GM23338 (cell line): ENCODE data around the gene TCN2.

Source experiments
- CREB1 ChIP-seq: fragments of 250-450 bp; sonication (Bioruptor Pico); IDR thresholded peaks from 2 replicates; pipeline ENCODE4 v1.5.0; 2020; ENCODE audit warnings: low read depth, mild to moderate bottlenecking, moderate library complexity
- EZH2 ChIP-seq: fragments of 200-600 bp; sonication (generic); IDR thresholded peaks from one replicate; pipeline ENCODE4 v1.8.0; 2017; ENCODE audit warnings: antibody characterized with exemption, mild to moderate bottlenecking, low read depth; ENCODE audit not compliant: unreplicated experiment
- EZH2phosphoT487 ChIP-seq: fragments of 200-600 bp; sonication (generic); IDR thresholded peaks from one replicate; pipeline ENCODE4 v1.8.1; 2018; ENCODE audit warnings: antibody characterized with exemption; ENCODE audit not compliant: unreplicated experiment
- JUNB ChIP-seq: IDR thresholded peaks from one replicate; pipeline ENCODE4 v1.6.1; 2016; ENCODE audit warnings: antibody characterized with exemption; ENCODE audit not compliant: unreplicated experiment
- POLR2AphosphoS5 ChIP-seq: IDR thresholded peaks from 2 replicates; pipeline ENCODE4 v1.6.1; 2016; ENCODE audit warnings: antibody characterized with exemption, low read depth
- TF ChIP-seq, protein P1 (sequence below), 2 experiments: fragments of 200-600 bp in 1 of 2; sonication (generic) in 1 of 2; conservative IDR thresholded peaks; 2 replicates each; pipeline versions ENCODE4 v1.5.1 to v1.6.1; 2016 to 2017; ENCODE audit warnings: antibody characterized with exemption in 2 of 2, low read depth in 2 of 2, mild to moderate bottlenecking in 2 of 2, moderate library complexity in 1 of 2
- TF ChIP-seq, protein P2 (sequence below): IDR thresholded peaks from one replicate; pipeline ENCODE4 v1.6.1; 2018; ENCODE audit warnings: antibody characterized with exemption; ENCODE audit not compliant: unreplicated experiment
- TF ChIP-seq, protein P3 (sequence below): fragments of 250-450 bp; sonication (Bioruptor Pico); IDR thresholded peaks from 2 replicates; pipeline ENCODE4 v1.5.0; 2020; ENCODE audit warnings: mild to moderate bottlenecking, moderate library complexity

DNA sequence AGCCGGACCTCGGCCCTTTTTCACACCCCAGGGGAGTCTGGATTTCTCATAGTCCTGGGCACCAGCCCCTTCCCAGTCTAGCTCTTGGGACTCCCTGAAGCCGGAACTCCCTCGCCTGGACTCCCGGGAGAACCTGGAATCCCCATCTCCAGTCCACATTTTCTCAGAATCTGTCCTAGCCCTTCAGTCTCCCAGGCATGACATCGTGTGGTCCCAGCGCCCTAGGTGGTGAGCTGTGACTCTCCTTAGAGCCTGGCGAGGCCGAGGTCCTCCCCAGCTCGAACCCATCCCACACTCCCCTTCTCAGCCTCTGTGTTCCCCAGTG is 61.4 kb downstream of the TCN2 start:
- TF ChIP-seq, protein P1, sequence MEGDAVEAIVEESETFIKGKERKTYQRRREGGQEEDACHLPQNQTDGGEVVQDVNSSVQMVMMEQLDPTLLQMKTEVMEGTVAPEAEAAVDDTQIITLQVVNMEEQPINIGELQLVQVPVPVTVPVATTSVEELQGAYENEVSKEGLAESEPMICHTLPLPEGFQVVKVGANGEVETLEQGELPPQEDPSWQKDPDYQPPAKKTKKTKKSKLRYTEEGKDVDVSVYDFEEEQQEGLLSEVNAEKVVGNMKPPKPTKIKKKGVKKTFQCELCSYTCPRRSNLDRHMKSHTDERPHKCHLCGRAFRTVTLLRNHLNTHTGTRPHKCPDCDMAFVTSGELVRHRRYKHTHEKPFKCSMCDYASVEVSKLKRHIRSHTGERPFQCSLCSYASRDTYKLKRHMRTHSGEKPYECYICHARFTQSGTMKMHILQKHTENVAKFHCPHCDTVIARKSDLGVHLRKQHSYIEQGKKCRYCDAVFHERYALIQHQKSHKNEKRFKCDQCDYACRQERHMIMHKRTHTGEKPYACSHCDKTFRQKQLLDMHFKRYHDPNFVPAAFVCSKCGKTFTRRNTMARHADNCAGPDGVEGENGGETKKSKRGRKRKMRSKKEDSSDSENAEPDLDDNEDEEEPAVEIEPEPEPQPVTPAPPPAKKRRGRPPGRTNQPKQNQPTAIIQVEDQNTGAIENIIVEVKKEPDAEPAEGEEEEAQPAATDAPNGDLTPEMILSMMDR (conservative IDR thresholded peaks at IDR 0.05; ENCODE audit: low read depth in 2 of 2): no peak
- TF ChIP-seq EZH2 (no peak), POLR2AphosphoS5 (no peak), CREB1 (CRISPR knock-in tag) (no peak), EZH2phosphoT487 (no peak), JUNB (no peak)
- TF ChIP-seq, protein P2, sequence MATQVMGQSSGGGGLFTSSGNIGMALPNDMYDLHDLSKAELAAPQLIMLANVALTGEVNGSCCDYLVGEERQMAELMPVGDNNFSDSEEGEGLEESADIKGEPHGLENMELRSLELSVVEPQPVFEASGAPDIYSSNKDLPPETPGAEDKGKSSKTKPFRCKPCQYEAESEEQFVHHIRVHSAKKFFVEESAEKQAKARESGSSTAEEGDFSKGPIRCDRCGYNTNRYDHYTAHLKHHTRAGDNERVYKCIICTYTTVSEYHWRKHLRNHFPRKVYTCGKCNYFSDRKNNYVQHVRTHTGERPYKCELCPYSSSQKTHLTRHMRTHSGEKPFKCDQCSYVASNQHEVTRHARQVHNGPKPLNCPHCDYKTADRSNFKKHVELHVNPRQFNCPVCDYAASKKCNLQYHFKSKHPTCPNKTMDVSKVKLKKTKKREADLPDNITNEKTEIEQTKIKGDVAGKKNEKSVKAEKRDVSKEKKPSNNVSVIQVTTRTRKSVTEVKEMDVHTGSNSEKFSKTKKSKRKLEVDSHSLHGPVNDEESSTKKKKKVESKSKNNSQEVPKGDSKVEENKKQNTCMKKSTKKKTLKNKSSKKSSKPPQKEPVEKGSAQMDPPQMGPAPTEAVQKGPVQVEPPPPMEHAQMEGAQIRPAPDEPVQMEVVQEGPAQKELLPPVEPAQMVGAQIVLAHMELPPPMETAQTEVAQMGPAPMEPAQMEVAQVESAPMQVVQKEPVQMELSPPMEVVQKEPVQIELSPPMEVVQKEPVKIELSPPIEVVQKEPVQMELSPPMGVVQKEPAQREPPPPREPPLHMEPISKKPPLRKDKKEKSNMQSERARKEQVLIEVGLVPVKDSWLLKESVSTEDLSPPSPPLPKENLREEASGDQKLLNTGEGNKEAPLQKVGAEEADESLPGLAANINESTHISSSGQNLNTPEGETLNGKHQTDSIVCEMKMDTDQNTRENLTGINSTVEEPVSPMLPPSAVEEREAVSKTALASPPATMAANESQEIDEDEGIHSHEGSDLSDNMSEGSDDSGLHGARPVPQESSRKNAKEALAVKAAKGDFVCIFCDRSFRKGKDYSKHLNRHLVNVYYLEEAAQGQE: no peak
- TF ChIP-seq, protein P3, sequence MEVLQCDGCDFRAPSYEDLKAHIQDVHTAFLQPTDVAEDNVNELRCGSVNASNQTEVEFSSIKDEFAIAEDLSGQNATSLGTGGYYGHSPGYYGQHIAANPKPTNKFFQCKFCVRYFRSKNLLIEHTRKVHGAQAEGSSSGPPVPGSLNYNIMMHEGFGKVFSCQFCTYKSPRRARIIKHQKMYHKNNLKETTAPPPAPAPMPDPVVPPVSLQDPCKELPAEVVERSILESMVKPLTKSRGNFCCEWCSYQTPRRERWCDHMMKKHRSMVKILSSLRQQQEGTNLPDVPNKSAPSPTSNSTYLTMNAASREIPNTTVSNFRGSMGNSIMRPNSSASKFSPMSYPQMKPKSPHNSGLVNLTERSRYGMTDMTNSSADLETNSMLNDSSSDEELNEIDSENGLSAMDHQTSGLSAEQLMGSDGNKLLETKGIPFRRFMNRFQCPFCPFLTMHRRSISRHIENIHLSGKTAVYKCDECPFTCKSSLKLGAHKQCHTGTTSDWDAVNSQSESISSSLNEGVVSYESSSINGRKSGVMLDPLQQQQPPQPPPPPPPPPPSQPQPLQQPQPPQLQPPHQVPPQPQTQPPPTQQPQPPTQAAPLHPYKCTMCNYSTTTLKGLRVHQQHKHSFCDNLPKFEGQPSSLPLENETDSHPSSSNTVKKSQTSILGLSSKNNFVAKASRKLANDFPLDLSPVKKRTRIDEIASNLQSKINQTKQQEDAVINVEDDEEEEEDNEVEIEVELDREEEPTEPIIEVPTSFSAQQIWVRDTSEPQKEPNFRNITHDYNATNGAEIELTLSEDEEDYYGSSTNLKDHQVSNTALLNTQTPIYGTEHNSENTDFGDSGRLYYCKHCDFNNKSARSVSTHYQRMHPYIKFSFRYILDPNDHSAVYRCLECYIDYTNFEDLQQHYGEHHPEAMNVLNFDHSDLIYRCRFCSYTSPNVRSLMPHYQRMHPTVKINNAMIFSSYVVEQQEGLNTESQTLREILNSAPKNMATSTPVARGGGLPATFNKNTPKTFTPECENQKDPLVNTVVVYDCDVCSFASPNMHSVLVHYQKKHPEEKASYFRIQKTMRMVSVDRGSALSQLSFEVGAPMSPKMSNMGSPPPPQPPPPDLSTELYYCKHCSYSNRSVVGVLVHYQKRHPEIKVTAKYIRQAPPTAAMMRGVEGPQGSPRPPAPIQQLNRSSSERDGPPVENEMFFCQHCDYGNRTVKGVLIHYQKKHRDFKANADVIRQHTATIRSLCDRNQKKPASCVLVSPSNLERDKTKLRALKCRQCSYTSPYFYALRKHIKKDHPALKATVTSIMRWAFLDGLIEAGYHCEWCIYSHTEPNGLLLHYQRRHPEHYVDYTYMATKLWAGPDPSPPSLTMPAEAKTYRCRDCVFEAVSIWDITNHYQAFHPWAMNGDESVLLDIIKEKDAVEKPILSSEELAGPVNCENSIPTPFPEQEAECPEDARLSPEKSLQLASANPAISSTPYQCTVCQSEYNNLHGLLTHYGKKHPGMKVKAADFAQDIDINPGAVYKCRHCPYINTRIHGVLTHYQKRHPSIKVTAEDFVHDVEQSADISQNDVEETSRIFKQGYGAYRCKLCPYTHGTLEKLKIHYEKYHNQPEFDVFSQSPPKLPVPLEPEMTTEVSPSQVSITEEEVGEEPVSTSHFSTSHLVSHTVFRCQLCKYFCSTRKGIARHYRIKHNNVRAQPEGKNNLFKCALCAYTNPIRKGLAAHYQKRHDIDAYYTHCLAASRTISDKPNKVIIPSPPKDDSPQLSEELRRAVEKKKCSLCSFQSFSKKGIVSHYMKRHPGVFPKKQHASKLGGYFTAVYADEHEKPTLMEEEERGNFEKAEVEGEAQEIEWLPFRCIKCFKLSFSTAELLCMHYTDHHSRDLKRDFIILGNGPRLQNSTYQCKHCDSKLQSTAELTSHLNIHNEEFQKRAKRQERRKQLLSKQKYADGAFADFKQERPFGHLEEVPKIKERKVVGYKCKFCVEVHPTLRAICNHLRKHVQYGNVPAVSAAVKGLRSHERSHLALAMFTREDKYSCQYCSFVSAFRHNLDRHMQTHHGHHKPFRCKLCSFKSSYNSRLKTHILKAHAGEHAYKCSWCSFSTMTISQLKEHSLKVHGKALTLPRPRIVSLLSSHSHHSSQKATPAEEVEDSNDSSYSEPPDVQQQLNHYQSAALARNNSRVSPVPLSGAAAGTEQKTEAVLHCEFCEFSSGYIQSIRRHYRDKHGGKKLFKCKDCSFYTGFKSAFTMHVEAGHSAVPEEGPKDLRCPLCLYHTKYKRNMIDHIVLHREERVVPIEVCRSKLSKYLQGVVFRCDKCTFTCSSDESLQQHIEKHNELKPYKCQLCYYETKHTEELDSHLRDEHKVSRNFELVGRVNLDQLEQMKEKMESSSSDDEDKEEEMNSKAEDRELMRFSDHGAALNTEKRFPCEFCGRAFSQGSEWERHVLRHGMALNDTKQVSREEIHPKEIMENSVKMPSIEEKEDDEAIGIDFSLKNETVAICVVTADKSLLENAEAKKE (CRISPR knock-in tag): no peak
